K562 (cell line): Measurements from ENCODE around the gene SYT1.
A peak's percentile ranks its signal among the peaks of the same experiment; 100 is the strongest.

Experiments used
- CC2D1A ChIP-seq: fragments of 450-650 bp; IDR thresholded peaks from 2 replicates; pipeline ENCODE4 v1.6.1; 2017; ENCODE audit warnings: mild to moderate bottlenecking
- CTCF ChIP-seq, 3 experiments: IDR thresholded peaks in 2 of 3; conservative IDR thresholded peaks in 1 of 3; 2 replicates each; pipeline ENCODE4 v1.5.1; 2011 to 2012; ENCODE audit warnings: low read length in 3 of 3, mild to moderate bottlenecking in 3 of 3, control low read depth in 2 of 3, improper control_type of control experiment in 1 of 3, inconsistent platforms in 1 of 3, low read depth in 1 of 3, mixed read lengths in 1 of 3, moderate library complexity in 1 of 3; ENCODE audit not compliant: insufficient read depth in 2 of 3
- E2F1 ChIP-seq: sonication (generic); formaldehyde crosslinking; IDR thresholded peaks from 2 replicates; pipeline ENCODE4 v1.8.1; 2023; ENCODE audit warnings: mild to moderate bottlenecking, missing genetic modification reagents, moderate library complexity
- E2F4 ChIP-seq: sonication (generic); formaldehyde crosslinking; IDR thresholded peaks from 2 replicates; pipeline ENCODE4 v1.8.0; 2022; ENCODE audit warnings: mild to moderate bottlenecking, low read depth, missing genetic modification reagents
- GABPB2 ChIP-seq: fragments of 250-450 bp; sonication (Bioruptor Pico); conservative IDR thresholded peaks from 2 replicates; pipeline ENCODE4 v1.5.1; 2021; ENCODE audit warnings: mild to moderate bottlenecking
- GMEB1 ChIP-seq: fragments of 250-450 bp; sonication (Bioruptor Pico); IDR thresholded peaks from 2 replicates; pipeline ENCODE4 v1.4.0; 2020; ENCODE audit warnings: mild to moderate bottlenecking
- HNRNPH1 ChIP-seq: fragments of 200-400 bp; formaldehyde crosslinking; optimal IDR thresholded peaks from 2 replicates; pipeline ENCODE3; 2017; ENCODE audit warnings: low read depth, mild to moderate bottlenecking, low read length, moderate library complexity
- MAFK ChIP-seq: IDR thresholded peaks from 2 replicates; pipeline ENCODE4 v1.6.1; 2011; ENCODE audit warnings: low read length, improper control_type of control experiment
- MEF2A ChIP-seq: IDR thresholded peaks from 2 replicates; pipeline ENCODE4 v1.6.1; 2011; ENCODE audit warnings: low read depth, mild to moderate bottlenecking, low read length, moderate library complexity; ENCODE audit not compliant: control insufficient read depth
- PATZ1 ChIP-seq: fragments of 250-450 bp; sonication (Bioruptor Pico); IDR thresholded peaks from 2 replicates; pipeline ENCODE4 v1.5.0; 2020; ENCODE audit warnings: mild to moderate bottlenecking, borderline replicate concordance
- RUNX1 ChIP-seq: sonication (generic); IDR thresholded peaks from 2 replicates; pipeline ENCODE4 v1.6.1; 2016; ENCODE audit warnings: antibody characterized with exemption, low read depth
- SMC3 ChIP-seq: conservative IDR thresholded peaks from 2 replicates; pipeline ENCODE4 v1.6.1; 2011; ENCODE audit warnings: low read depth, low read length, improper control_type of control experiment; ENCODE audit not compliant: insufficient read depth
- UBTF ChIP-seq, 2 experiments: IDR thresholded peaks; 2 replicates each; pipeline ENCODE4 v1.6.1; 2012; ENCODE audit warnings: improper control_type of control experiment in 2 of 2, low read depth in 2 of 2, low read length in 2 of 2, borderline replicate concordance in 1 of 2
- ZNF24 ChIP-seq: fragments of 450-650 bp; IDR thresholded peaks from 2 replicates; pipeline ENCODE4 v1.6.1; 2016

- TF ChIP-seq E2F4 (CRISPR knock-in tag) (no peak), RUNX1 (no peak), UBTF (IDR thresholded peaks at IDR 0.05; ENCODE audit: borderline replicate concordance in 1 of 2, low read depth in 2 of 2, low read length in 2 of 2) (no peak), PATZ1 (CRISPR knock-in tag) (no peak), SMC3 (no peak), CC2D1A (no peak), E2F1 (CRISPR knock-in tag) (no peak), GMEB1 (CRISPR knock-in tag) (no peak), MEF2A (no peak), MAFK (peak; percentile 21; the same call in 1 of the 2 replicates), HNRNPH1 (no peak), GABPB2 (CRISPR knock-in tag) (no peak), ZNF24 (no peak), CTCF (IDR thresholded peaks at IDR 0.05 in 2 of 3, conservative IDR thresholded peaks at IDR 0.05 in 1 of 3; ENCODE audit: insufficient read depth in 2 of 3, low read depth in 1 of 3, low read length in 3 of 3) (no peak)
These were observed 499.6 kb downstream of the SYT1 start for GRCh38 chr12:79364197-79364596.
